Mammary epithelial cell (primary cell): ENCODE data around the gene TNPO2.

Experiments
- EZH2 ChIP-seq: IDR thresholded peaks from 2 replicates; pipeline ENCODE4 v1.6.1; 2012; ENCODE audit warnings: low read length, inconsistent platforms, borderline replicate concordance
- TF ChIP-seq, protein P1 (sequence below), 2 donors: IDR thresholded peaks in 1 of 2; conservative IDR thresholded peaks in 1 of 2; 2 replicates each; pipeline ENCODE4 v1.5.1; 2011 to 2012; ENCODE audit warnings: inconsistent platforms in 2 of 2, low read length in 2 of 2, mild to moderate bottlenecking in 2 of 2, control low read depth in 1 of 2, low read depth in 1 of 2; ENCODE audit not compliant: insufficient read depth in 1 of 2; ENCODE audit errors: extremely low read depth in 1 of 2

- TF ChIP-seq EZH2, result no peak
- TF ChIP-seq, protein P1, sequence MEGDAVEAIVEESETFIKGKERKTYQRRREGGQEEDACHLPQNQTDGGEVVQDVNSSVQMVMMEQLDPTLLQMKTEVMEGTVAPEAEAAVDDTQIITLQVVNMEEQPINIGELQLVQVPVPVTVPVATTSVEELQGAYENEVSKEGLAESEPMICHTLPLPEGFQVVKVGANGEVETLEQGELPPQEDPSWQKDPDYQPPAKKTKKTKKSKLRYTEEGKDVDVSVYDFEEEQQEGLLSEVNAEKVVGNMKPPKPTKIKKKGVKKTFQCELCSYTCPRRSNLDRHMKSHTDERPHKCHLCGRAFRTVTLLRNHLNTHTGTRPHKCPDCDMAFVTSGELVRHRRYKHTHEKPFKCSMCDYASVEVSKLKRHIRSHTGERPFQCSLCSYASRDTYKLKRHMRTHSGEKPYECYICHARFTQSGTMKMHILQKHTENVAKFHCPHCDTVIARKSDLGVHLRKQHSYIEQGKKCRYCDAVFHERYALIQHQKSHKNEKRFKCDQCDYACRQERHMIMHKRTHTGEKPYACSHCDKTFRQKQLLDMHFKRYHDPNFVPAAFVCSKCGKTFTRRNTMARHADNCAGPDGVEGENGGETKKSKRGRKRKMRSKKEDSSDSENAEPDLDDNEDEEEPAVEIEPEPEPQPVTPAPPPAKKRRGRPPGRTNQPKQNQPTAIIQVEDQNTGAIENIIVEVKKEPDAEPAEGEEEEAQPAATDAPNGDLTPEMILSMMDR (conservative IDR thresholded peaks at IDR 0.05 in 1 of 2, IDR thresholded peaks at IDR 0.05 in 1 of 2; ENCODE audit: extremely low read depth in 1 of 2, insufficient read depth in 1 of 2, low read depth in 1 of 2, low read length in 2 of 2), result no peak
These were observed 6.3 kb upstream of the TNPO2 start for GRCh38 chr19:12730064-12730463.
